Prostate gland (tissue), 2 donors: ENCODE results near the gene NSD2. TPM values are rescaled to one million over a fixed set of nuclear protein-coding genes. Genes with fewer than 3 reads are reported as not detected.
"Not testable (repeated sequence)": the region's sequence is repeated elsewhere in the genome, so short reads cannot be mapped to it uniquely, and the experiment has no call there.

Source experiments
- DNase-seq: peaks from one replicate; pipeline ENCODE4 v3.0.0-alpha.2; 2019; ENCODE audit warnings: low spot score
- H3K27ac ChIP-seq, 2 donors: fragments of 200-600 bp; sonication (generic); 2 replicates each; pipeline ENCODE4 v1.5.1; 2017 to 2019
- H3K27me3 ChIP-seq: fragments of 200-600 bp; sonication (generic); replicated peaks from 2 replicates; pipeline ENCODE4 v1.5.1; 2019; ENCODE audit not compliant: insufficient read depth
- H3K36me3 ChIP-seq, 2 donors: fragments of 200-600 bp; sonication (generic); 1 replicate in 1 of 2; 2 replicates in 1 of 2; pipeline versions ENCODE4 v1.5.1 to v1.8.1; 2017 to 2019
- H3K4me1 ChIP-seq: fragments of 200-600 bp; sonication (generic); replicated peaks from 2 replicates; pipeline ENCODE4 v1.5.1; 2019
- H3K4me3 ChIP-seq, 2 donors: fragments of 200-600 bp; sonication (generic); 2 replicates each; pipeline ENCODE4 v1.5.1; 2017 to 2019
- H3K9me3 ChIP-seq: fragments of 200-600 bp; sonication (generic); 2 replicates; pipeline ENCODE4 v1.5.1; 2017
- POLR2A ChIP-seq: fragments of 450-650 bp; IDR thresholded peaks from one replicate; pipeline ENCODE4 v1.6.1; 2016; ENCODE audit warnings: antibody characterized with exemption, mild to moderate bottlenecking
- POLR2AphosphoS5 ChIP-seq: sonication (generic); formaldehyde crosslinking; IDR thresholded peaks from one replicate; pipeline ENCODE4 v1.6.1; 2017; ENCODE audit warnings: antibody characterized with exemption
- WGBS: methylation state at CpG from one replicate; pipeline ENCODE4 v1.1.5; 2018; 5-methylcytosine and 5-hydroxymethylcytosine counted together
- intact Hi-C: fragments of 100-400 bp; cut with DNase I; formaldehyde crosslinking; loops from one replicate; pipeline ENCODE4 v1.14.2; 2022
- total RNA-seq, 2 donors: library from RNA; depleted of rRNA; stranded (reverse); fragments of >200 nt; gene quantifications; one replicate each; pipeline ENCODE4 v1.1.0, GENCODE V29; 2016
- TF ChIP-seq, protein P1 (sequence below), 4 experiments: fragments of 200-600 bp in 2 of 4; fragments of 450-650 bp in 2 of 4; sonication (generic) in 2 of 4; IDR thresholded peaks; 1 replicate in 3 of 4; 2 replicates in 1 of 4; pipeline ENCODE4 v1.5.1; 2016 to 2019; ENCODE audit warnings: antibody characterized with exemption in 4 of 4, mild to moderate bottlenecking in 2 of 4, moderate library complexity in 2 of 4

Gene NSD2
- total RNA-seq, 2 donors from 2014 or later: 18.0 to 75.0 TPM

DNA sequence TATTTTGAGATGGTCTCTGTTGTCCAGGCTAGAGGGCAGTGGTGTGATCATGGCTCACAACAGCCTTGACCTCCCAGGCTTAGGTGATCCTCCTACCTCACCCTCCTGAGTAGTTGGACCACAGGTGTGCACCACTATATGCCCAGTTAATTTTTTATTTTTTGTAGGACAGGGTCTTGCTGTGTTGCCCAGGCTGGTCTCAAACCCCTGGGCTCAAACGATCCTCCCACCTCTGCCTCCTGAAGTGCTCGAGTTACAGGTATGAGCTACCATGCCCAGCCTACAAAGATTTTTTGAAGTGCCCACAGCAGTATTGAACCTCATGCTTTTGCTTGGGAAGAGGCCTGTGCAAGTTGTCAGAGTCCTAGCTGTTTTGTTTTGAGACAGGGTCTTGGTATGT is 31.1 kb downstream of the NSD2 start:
- Histone ChIP-seq H3K9me3 (no peaks in the 10 kb centered on the region), H3K36me3 (no peaks in the 10 kb centered on the region), H3K27ac (no peak overlapping the region), H3K27me3 (no peaks in the 10 kb centered on the region), H3K4me3 (no peak overlapping the region), H3K4me1 (peaks cover 4% of the 10 kb centered on the region)
- no peak for TF ChIP-seq POLR2A
- DNase-seq: no peak
- intact Hi-C loops: no loop called here
- 71% methylated on average over 2 of the region's 2 CpGs for WGBS

DNA sequence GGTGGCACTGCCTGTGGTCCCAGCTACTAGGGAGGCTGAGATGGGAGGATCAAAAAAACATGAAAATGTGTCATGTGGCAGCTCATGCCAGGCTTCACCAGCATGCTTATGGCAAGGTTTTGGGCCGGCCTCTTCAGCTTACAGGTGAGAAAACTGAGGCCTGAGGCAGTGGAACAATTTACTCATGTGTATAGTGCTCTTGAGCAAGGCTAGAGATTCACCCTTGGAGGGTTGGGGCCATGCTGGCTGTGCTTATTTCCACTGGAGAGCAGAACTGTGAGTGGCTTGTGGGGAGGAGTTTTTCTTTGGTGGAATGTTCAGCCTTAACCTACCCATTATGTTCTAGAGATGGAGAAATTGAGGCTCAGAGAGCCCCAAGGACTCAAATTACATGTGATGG is 31.8 kb downstream of the NSD2 start:
- Histone ChIP-seq H3K4me3 (no peak overlapping the region), H3K4me1 (peaks cover 4% of the 10 kb centered on the region), H3K27ac (no peak overlapping the region), H3K36me3 (no peaks in the 10 kb centered on the region), H3K27me3 (no peaks in the 10 kb centered on the region), H3K9me3 (no peaks in the 10 kb centered on the region)
- TF ChIP-seq, protein P1, sequence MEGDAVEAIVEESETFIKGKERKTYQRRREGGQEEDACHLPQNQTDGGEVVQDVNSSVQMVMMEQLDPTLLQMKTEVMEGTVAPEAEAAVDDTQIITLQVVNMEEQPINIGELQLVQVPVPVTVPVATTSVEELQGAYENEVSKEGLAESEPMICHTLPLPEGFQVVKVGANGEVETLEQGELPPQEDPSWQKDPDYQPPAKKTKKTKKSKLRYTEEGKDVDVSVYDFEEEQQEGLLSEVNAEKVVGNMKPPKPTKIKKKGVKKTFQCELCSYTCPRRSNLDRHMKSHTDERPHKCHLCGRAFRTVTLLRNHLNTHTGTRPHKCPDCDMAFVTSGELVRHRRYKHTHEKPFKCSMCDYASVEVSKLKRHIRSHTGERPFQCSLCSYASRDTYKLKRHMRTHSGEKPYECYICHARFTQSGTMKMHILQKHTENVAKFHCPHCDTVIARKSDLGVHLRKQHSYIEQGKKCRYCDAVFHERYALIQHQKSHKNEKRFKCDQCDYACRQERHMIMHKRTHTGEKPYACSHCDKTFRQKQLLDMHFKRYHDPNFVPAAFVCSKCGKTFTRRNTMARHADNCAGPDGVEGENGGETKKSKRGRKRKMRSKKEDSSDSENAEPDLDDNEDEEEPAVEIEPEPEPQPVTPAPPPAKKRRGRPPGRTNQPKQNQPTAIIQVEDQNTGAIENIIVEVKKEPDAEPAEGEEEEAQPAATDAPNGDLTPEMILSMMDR (IDR thresholded peaks at IDR 0.05): no peak
- TF ChIP-seq POLR2A (no peak), POLR2AphosphoS5 (no peak)
- intact Hi-C loops: no loop called here
- 89% methylated on average over 1 of the region's 1 CpG for WGBS
- no peak for DNase-seq

DNA sequence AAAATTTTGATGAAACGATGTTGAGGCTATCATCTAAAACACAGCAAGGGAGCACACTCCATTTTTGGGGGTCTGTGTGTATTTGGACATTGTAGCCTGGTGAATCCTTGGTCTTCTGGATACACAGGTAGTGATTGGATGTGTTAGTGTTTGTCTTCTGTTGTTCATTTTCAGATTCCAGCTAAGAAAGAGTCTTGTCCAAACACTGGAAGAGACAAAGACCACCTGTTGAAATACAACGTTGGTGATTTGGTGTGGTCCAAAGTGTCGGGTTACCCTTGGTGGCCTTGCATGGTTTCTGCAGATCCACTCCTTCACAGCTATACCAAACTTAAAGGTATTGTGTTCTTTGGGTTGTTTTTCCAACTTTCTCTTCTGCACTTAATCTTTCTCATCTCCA is 32.8 kb downstream of the NSD2 start:
- Histone ChIP-seq H3K27ac (no peak overlapping the region), H3K4me1 (peaks cover 4% of the 10 kb centered on the region), H3K4me3 (no peak overlapping the region), H3K27me3 (no peaks in the 10 kb centered on the region), H3K36me3 (no peaks in the 10 kb centered on the region), H3K9me3 (no peaks in the 10 kb centered on the region)
- intact Hi-C loops: no loop called here
- no peak for TF ChIP-seq POLR2A
- TF ChIP-seq, protein P1 (IDR thresholded peaks at IDR 0.05): no peak
- TF ChIP-seq POLR2AphosphoS5: no peak
- 71% methylated on average over 3 of the region's 3 CpGs for WGBS
- DNase-seq: no peak

DNA sequence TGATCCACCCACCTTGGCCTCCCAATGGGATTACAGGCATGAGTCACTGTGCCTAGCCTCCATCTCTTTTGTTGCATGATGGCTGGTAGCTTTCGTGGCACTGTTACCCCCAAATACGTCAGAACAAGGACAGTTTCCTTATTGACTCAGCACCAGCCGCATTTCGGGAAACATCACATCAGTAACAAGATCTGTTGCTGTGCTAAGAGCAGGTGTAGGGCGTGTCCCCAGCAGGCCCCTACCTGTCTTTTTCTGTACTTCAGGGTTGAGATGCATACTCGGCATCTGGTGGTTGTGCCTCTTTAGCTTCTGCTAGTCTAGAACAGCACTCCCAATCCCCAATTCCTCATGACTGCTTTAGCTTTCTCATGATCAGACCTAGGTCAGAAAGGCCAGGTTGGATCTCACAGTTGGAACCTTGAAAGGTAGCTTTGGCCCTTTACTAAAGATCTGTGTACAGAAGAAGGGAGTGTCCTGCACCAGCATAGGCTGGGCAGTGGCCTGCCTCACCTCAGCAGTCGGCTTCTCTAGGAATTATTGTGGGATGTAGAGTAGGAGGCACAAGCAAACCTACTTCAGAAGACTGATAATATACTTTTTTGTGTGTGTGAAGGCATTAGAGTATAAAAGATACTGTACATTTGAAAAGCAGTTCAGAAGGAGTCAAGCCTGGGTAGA is 36.8 kb downstream of the NSD2 start:
- Histone ChIP-seq H3K27me3 (no peaks in the 10 kb centered on the region), H3K27ac (peak overlapping the region; percentile 12 to 55), H3K9me3 (no peaks in the 10 kb centered on the region), H3K4me1 (no peaks in the 10 kb centered on the region), H3K4me3 (no peak overlapping the region), H3K36me3 (no peaks in the 10 kb centered on the region)
- intact Hi-C loops: no loop called here
- TF ChIP-seq, protein P1 (IDR thresholded peaks at IDR 0.05): peak in 1 of 4 experiments; percentile 41
- peak; percentile 58 for TF ChIP-seq POLR2A
- peak; percentile 94 for TF ChIP-seq POLR2AphosphoS5
- 55% methylated on average over 7 of the region's 7 CpGs for WGBS
- peak; percentile 83 for DNase-seq

DNA sequence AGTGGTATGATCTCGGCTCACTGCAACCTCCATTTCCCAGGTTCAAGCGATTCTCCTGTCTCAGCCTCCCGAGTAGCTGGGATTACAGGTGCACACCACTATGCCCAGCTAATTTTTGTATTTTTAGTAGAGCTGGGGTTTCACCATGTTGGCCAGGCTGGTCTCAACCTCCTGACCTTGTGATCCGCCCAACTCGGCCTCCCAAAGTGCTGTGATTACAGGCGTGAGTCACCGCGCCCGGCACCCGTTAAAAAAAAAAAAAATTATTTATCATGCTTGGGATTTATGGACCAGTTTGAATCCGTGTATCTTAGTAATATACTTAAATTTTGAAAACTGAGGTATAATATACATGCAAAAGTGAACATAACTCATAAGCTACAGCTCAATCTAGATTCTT is 38.5 kb downstream of the NSD2 start:
- WGBS: 93% methylated on average over 11 of the region's 11 CpGs
- H3K4me3 ChIP-seq, H3K36me3 ChIP-seq, H3K27ac ChIP-seq, H3K27me3 ChIP-seq, DNase-seq, H3K9me3 ChIP-seq, H3K4me1 ChIP-seq, intact Hi-C loops: not testable (repeated sequence)

DNA sequence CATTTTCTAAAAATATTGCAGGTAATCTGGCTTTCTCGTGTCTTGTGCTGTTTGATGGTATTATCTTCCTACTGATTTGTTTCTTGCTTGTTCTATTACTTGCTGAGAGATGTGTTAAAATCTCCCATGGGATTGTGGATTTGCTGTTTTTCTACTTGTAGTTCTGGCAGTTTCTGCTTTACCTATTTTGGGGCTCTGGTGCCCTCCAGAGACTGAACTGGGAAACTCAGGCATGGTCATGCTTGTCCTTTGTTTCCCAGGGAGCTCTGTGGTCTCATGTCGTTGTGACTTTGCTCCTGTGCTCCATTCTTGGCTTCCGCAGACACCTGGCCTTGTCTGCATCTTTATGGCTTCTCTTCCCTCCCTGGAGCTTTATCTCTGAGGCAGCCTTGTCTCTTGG is 39.5 kb downstream of the NSD2 start:
- WGBS: 39% methylated on average over 3 of the region's 3 CpGs
- intact Hi-C loops: no loop called here
- H3K4me3 ChIP-seq: no peak overlapping the region

DNA sequence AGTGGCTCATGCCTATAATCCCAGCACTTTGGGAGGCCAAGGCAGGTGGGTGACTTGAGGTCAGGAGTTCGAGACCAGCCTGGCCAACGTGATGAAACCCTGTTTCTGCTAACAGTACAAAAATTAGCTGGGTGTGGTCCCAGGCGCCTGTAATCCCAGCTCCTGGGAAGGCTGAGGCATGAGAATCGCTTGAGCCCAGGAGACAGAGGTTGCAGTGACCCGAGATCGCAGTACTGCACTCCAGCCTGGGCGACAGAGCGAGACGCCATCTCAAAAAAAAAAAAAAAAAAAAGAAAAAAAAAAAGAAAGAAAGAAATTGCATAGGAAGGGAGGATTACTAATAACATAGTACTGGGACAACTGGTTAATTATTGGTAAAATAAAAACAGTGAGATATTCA is 40.1 kb downstream of the NSD2 start:
- H3K36me3 ChIP-seq, H3K27me3 ChIP-seq, H3K4me1 ChIP-seq, DNase-seq, intact Hi-C loops, H3K9me3 ChIP-seq, H3K27ac ChIP-seq, H3K4me3 ChIP-seq: not testable (repeated sequence)
- WGBS: 91% methylated on average over 9 of the region's 9 CpGs

More for the DNA sequence above, 39.5 kb downstream of the NSD2 start:
- DNase-seq: peak; percentile 26
- H3K27ac ChIP-seq: no peak overlapping the region
- no peaks in the 10 kb centered on the region for H3K9me3 ChIP-seq
- H3K36me3 ChIP-seq: no peaks in the 10 kb centered on the region
- TF ChIP-seq, protein P1 (IDR thresholded peaks at IDR 0.05): peak in 3 of 4 experiments; percentile 21 to 68 (median 34)
- TF ChIP-seq POLR2AphosphoS5: no peak
- H3K27me3 ChIP-seq: no peaks in the 10 kb centered on the region
- H3K4me1 ChIP-seq: no peaks in the 10 kb centered on the region
